ENCODE data around the gene BICDL1.

DNA sequence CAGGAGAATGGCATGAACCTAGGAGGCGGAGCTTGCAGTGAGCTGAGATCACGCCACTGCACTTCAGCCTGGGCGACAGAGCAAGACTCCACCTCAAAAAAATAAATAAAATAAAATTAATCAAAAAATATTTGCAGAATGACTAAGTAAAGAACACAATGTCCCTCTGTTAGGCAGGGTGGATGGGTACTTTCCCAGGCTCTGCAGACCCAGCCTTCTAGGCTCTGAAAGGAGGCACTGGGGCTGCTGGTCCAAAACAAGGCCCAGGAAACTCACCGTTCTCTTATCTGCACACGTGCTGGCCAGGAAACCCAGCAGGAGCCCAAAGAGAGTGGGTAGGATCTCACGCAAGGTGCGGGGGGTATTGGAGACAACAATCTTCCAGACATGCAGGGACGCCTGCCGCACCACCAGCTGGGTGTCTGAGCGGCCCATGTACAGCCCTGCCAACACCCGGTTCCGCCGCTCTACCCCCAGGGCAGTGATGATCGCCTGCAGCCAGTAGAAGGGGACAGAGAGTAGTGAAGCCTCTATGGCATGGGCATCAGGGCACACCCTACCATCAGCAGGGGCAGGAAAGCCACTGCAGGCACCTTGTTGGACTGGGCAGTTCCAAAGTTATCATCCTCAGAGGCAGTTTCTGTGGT is 153.3 kb downstream of the BICDL1 start:
- TF ChIP-seq CTCF (IDR thresholded peaks at IDR 0.05): no peak
- TF ChIP-seq EP300 (IDR thresholded peaks at IDR 0.05): no peak
- TF ChIP-seq POLR2AphosphoS5 (IDR thresholded peaks at IDR 0.05): no peak
